HepG2 (cell line): ENCODE results near the gene TECPR1. TPM values are rescaled to one million over a fixed set of nuclear protein-coding genes. Genes with fewer than 3 reads are reported as not detected.

Experiments
- ARNT ChIP-seq: fragments of 450-650 bp; IDR thresholded peaks from 2 replicates; pipeline ENCODE4 v1.6.1; 2017
- FOXC1 ChIP-seq: sonication (generic); formaldehyde crosslinking; IDR thresholded peaks from 2 replicates; pipeline ENCODE4 v1.8.0; 2022; ENCODE audit warnings: mild to moderate bottlenecking, missing genetic modification reagents, borderline replicate concordance
- NR2F2 ChIP-seq: IDR thresholded peaks from 2 replicates; pipeline ENCODE4 v1.6.1; 2012; ENCODE audit warnings: low read depth, inconsistent platforms, borderline replicate concordance
- NR2F6 ChIP-seq, 2 experiments: IDR thresholded peaks; 2 replicates each; pipeline ENCODE4 v1.6.1; 2016; ENCODE audit warnings: antibody characterized with exemption in 1 of 2, mild to moderate bottlenecking in 1 of 2
- PHF20 ChIP-seq: sonication (generic); formaldehyde crosslinking; IDR thresholded peaks from 2 replicates; pipeline ENCODE4 v1.5.0; 2020; ENCODE audit warnings: mild to moderate bottlenecking, missing genetic modification reagents
- RBM22 ChIP-seq: fragments of 200-400 bp; formaldehyde crosslinking; optimal IDR thresholded peaks from 2 replicates; pipeline ENCODE3; 2017; ENCODE audit warnings: mild to moderate bottlenecking, low read length, moderate library complexity
- SPEN ChIP-seq: sonication (generic); formaldehyde crosslinking; IDR thresholded peaks from 2 replicates; pipeline ENCODE4 v1.5.1; 2020; ENCODE audit warnings: low read depth, mild to moderate bottlenecking, missing genetic modification reagents
- U2AF2 ChIP-seq: fragments of 200-400 bp; formaldehyde crosslinking; IDR thresholded peaks from 2 replicates; pipeline ENCODE4 v1.6.1; 2017; ENCODE audit warnings: low read depth, mild to moderate bottlenecking, low read length
- ZNF124 ChIP-seq: sonication (generic); formaldehyde crosslinking; IDR thresholded peaks from 2 replicates; pipeline ENCODE4 v1.4.0; 2020; ENCODE audit warnings: missing genetic modification reagents
- ZNF570 ChIP-seq: sonication (generic); formaldehyde crosslinking; IDR thresholded peaks from 2 replicates; pipeline ENCODE4 v1.4.0; 2020; ENCODE audit warnings: mild to moderate bottlenecking, missing genetic modification reagents, borderline replicate concordance
- polyA plus RNA-seq, 8 experiments: library from polyadenylated mRNA; depleted of rRNA in 3 of 8; stranded (reverse) in 7 of 8; unstranded in 1 of 8; fragments of >200 nt; fragmentation: Illumina TruSeq in 4 of 8; extraction: Trizol in 4 of 8; gene quantifications; 2 replicates each; pipeline versions ENCODE4 v1.2.1 to v1.2.3, GENCODE V29; 2011 to 2016; ENCODE audit warnings: low read depth in 4 of 8, missing spikeins in 1 of 8, mixed read lengths in 1 of 8; ENCODE audit not compliant: insufficient read depth in 1 of 8
- total RNA-seq, 5 experiments: library from RNA; depleted of rRNA; stranded (reverse); fragments of >200 nt; fragmentation: Illumina TruSeq; extraction: Trizol; gene quantifications; 2 replicates each; pipeline ENCODE4 v1.2.3, GENCODE V29; 2016; ENCODE audit warnings: low read depth in 1 of 5
- TF ChIP-seq, protein P1 (sequence below): sonication (generic); formaldehyde crosslinking; IDR thresholded peaks from 2 replicates; pipeline ENCODE4 v1.4.0; 2020; ENCODE audit warnings: missing genetic modification reagents, borderline replicate concordance
- TF ChIP-seq, protein P2 (sequence below): sonication (generic); formaldehyde crosslinking; IDR thresholded peaks from 2 replicates; pipeline ENCODE4 v1.4.0; 2020; ENCODE audit warnings: missing genetic modification reagents
- TF ChIP-seq, protein P3 (sequence below): sonication (generic); formaldehyde crosslinking; conservative IDR thresholded peaks from 2 replicates; pipeline ENCODE4 v1.8.0; 2022; ENCODE audit warnings: missing genetic modification reagents
- TF ChIP-seq, protein P4 (sequence below): sonication (generic); formaldehyde crosslinking; IDR thresholded peaks from 2 replicates; pipeline ENCODE4 v1.4.0; 2020; ENCODE audit warnings: low read depth, missing genetic modification reagents

TECPR1 gene
- total and polyA plus RNA-seq, 2 of the 13 experiments (the other 11 are each of a cell fraction or from before 2014, with no cell fraction given), result 2.3 to 6.3 TPM

DNA sequence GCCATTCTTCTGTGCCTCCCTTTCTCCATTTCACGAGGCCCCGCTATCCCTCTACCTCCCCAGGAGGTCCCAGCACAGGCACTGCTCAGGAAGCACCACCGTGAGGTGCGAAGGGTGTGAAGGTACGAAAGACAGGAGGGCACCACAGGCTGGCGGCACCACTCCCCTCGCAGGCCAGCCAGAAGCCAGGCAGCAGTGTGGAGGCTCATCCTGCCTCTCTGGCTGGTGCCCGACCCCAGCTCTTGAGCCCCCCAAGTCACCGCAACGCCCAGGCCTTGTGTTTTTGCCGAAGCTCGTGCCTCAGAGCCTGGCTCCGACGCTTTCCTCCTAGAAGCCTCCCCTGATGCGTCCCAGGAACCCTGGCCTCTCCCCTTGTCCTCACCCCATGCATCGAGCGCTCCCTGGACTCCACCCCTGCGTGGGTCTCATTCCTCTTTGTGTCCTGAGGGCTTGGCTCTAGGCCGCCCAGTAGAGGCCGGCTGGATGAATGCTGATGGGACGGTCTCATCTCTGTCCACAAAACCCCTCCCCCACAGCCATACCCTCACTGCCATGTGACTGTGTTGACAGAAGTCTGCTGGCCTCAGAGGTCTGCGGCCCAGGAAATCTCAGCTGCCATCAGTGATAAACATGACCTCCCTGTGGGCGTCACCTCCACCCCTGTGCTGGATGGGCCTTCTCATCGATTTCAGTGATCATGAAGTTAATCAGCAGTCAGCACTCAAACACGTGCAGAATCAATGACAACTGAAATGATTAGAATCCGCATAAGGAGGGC lies 48.8 kb upstream of the TECPR1 start (continued):
- TF ChIP-seq, protein P1, sequence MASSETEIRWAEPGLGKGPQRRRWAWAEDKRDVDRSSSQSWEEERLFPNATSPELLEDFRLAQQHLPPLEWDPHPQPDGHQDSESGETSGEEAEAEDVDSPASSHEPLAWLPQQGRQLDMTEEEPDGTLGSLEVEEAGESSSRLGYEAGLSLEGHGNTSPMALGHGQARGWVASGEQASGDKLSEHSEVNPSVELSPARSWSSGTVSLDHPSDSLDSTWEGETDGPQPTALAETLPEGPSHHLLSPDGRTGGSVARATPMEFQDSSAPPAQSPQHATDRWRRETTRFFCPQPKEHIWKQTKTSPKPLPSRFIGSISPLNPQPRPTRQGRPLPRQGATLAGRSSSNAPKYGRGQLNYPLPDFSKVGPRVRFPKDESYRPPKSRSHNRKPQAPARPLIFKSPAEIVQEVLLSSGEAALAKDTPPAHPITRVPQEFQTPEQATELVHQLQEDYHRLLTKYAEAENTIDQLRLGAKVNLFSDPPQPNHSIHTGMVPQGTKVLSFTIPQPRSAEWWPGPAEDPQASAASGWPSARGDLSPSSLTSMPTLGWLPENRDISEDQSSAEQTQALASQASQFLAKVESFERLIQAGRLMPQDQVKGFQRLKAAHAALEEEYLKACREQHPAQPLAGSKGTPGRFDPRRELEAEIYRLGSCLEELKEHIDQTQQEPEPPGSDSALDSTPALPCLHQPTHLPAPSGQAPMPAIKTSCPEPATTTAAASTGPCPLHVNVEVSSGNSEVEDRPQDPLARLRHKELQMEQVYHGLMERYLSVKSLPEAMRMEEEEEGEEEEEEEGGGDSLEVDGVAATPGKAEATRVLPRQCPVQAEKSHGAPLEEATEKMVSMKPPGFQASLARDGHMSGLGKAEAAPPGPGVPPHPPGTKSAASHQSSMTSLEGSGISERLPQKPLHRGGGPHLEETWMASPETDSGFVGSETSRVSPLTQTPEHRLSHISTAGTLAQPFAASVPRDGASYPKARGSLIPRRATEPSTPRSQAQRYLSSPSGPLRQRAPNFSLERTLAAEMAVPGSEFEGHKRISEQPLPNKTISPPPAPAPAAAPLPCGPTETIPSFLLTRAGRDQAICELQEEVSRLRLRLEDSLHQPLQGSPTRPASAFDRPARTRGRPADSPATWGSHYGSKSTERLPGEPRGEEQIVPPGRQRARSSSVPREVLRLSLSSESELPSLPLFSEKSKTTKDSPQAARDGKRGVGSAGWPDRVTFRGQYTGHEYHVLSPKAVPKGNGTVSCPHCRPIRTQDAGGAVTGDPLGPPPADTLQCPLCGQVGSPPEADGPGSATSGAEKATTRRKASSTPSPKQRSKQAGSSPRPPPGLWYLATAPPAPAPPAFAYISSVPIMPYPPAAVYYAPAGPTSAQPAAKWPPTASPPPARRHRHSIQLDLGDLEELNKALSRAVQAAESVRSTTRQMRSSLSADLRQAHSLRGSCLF (CRISPR knock-in tag), result no peak
- TF ChIP-seq ARNT (no peak), ZNF570 (CRISPR knock-in tag) (no peak), RBM22 (no peak), FOXC1 (CRISPR knock-in tag) (no peak; the same call in 1 of the 2 replicates), ZNF124 (CRISPR knock-in tag) (no peak), NR2F2 (peak; percentile 55; the same call in 1 of the 2 replicates), SPEN (CRISPR knock-in tag) (no peak), PHF20 (CRISPR knock-in tag) (no peak), U2AF2 (no peak), NR2F6 (IDR thresholded peaks at IDR 0.05) (peak; percentile 76), NR2F6 (CRISPR knock-in tag; IDR thresholded peaks at IDR 0.05) (peak; percentile 92)
- TF ChIP-seq, protein P2, sequence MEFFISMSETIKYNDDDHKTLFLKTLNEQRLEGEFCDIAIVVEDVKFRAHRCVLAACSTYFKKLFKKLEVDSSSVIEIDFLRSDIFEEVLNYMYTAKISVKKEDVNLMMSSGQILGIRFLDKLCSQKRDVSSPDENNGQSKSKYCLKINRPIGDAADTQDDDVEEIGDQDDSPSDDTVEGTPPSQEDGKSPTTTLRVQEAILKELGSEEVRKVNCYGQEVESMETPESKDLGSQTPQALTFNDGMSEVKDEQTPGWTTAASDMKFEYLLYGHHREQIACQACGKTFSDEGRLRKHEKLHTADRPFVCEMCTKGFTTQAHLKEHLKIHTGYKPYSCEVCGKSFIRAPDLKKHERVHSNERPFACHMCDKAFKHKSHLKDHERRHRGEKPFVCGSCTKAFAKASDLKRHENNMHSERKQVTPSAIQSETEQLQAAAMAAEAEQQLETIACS, result no peak
- TF ChIP-seq, protein P3, sequence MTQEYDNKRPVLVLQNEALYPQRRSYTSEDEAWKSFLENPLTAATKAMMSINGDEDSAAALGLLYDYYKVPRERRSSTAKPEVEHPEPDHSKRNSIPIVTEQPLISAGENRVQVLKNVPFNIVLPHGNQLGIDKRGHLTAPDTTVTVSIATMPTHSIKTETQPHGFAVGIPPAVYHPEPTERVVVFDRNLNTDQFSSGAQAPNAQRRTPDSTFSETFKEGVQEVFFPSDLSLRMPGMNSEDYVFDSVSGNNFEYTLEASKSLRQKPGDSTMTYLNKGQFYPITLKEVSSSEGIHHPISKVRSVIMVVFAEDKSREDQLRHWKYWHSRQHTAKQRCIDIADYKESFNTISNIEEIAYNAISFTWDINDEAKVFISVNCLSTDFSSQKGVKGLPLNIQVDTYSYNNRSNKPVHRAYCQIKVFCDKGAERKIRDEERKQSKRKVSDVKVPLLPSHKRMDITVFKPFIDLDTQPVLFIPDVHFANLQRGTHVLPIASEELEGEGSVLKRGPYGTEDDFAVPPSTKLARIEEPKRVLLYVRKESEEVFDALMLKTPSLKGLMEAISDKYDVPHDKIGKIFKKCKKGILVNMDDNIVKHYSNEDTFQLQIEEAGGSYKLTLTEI (CRISPR knock-in tag), result no peak
- TF ChIP-seq, protein P4, sequence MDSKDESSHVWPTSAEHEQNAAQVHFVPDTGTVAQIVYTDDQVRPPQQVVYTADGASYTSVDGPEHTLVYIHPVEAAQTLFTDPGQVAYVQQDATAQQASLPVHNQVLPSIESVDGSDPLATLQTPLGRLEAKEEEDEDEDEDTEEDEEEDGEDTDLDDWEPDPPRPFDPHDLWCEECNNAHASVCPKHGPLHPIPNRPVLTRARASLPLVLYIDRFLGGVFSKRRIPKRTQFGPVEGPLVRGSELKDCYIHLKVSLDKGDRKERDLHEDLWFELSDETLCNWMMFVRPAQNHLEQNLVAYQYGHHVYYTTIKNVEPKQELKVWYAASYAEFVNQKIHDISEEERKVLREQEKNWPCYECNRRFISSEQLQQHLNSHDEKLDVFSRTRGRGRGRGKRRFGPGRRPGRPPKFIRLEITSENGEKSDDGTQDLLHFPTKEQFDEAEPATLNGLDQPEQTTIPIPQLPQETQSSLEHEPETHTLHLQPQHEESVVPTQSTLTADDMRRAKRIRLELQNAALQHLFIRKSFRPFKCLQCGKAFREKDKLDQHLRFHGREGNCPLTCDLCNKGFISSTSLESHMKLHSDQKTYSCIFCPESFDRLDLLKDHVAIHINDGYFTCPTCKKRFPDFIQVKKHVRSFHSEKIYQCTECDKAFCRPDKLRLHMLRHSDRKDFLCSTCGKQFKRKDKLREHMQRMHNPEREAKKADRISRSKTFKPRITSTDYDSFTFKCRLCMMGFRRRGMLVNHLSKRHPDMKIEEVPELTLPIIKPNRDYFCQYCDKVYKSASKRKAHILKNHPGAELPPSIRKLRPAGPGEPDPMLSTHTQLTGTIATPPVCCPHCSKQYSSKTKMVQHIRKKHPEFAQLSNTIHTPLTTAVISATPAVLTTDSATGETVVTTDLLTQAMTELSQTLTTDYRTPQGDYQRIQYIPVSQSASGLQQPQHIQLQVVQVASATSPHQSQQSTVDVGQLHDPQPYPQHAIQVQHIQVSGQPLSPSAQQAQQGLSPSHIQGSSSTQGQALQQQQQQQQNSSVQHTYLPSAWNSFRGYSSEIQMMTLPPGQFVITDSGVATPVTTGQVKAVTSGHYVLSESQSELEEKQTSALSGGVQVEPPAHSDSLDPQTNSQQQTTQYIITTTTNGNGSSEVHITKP (CRISPR knock-in tag), result no peak; the same call in 1 of the 2 replicates
